Duodenal mucosa (tissue), 2 donors: ENCODE measurements around the gene RPAP3.

Experiments used
- H3K27ac ChIP-seq: one replicate; pipeline ENCODE4 v1.7.0; 2013; ENCODE audit warnings: low read depth, low read length
- H3K27me3 ChIP-seq, 2 donors: one replicate each; pipeline ENCODE4 v1.7.0; 2013; ENCODE audit warnings: low read length in 2 of 2, control low read depth in 1 of 2; ENCODE audit not compliant: insufficient read depth in 2 of 2, control insufficient read depth in 1 of 2
- H3K36me3 ChIP-seq, 2 donors: one replicate each; pipeline ENCODE4 v1.7.0; 2013; ENCODE audit warnings: low read length in 2 of 2, control low read depth in 1 of 2; ENCODE audit not compliant: insufficient read depth in 2 of 2, control insufficient read depth in 1 of 2
- H3K4me1 ChIP-seq, 2 donors: one replicate each; pipeline ENCODE4 v1.7.0; 2013; ENCODE audit warnings: low read length in 2 of 2, control low read depth in 1 of 2; ENCODE audit not compliant: insufficient read depth in 2 of 2, control insufficient read depth in 1 of 2
- H3K4me3 ChIP-seq, 2 donors: one replicate each; pipeline ENCODE4 v1.7.0; 2013; ENCODE audit warnings: low read length in 2 of 2, low read depth in 1 of 2
- H3K9ac ChIP-seq, 2 donors: one replicate each; pipeline ENCODE4 v1.7.0; 2013; ENCODE audit warnings: low read length in 2 of 2, low read depth in 1 of 2
- H3K9me3 ChIP-seq, 2 donors: one replicate each; pipeline ENCODE4 v1.7.0; 2013; ENCODE audit warnings: low read length in 2 of 2, control low read depth in 1 of 2; ENCODE audit not compliant: control insufficient read depth in 1 of 2

RPAP3 gene

GRCh38 chr12:47748899-47749298 lies 43.1 kb upstream of the RPAP3 start:
- Histone ChIP-seq H3K9ac (no peak overlapping the region), H3K36me3 (no peaks in the 10 kb centered on the region), H3K9me3 (no peaks in the 10 kb centered on the region), H3K4me1 (peaks cover 18 to 28% of the 10 kb centered on the region in 2 donors), H3K27me3 (no peaks in the 10 kb centered on the region), H3K4me3 (no peak overlapping the region), H3K27ac (no peak overlapping the region)

- Histone ChIP-seq H3K27ac (no peak overlapping the region), H3K4me3 (no peak overlapping the region), H3K4me1 (peaks cover 15 to 24% of the 10 kb centered on the region in 2 donors), H3K9me3 (no peaks in the 10 kb centered on the region), H3K9ac (no peak overlapping the region), H3K27me3 (no peaks in the 10 kb centered on the region), H3K36me3 (no peaks in the 10 kb centered on the region)
Measured at GRCh38 chr12:47748507-47748828, 42.6 kb upstream of the RPAP3 start.

GRCh38 chr12:47747596-47748506 lies 42.0 kb upstream of the RPAP3 start:
- H3K4me1 ChIP-seq: peaks cover 12 to 18% of the 10 kb centered on the region in 2 donors
- no peak overlapping the region for H3K4me3 ChIP-seq
- no peaks in the 10 kb centered on the region for H3K9me3 ChIP-seq
- H3K27ac ChIP-seq: no peak overlapping the region
- no peaks in the 10 kb centered on the region for H3K27me3 ChIP-seq
- H3K9ac ChIP-seq: no peak overlapping the region
- H3K36me3 ChIP-seq: no peaks in the 10 kb centered on the region

- H3K36me3 ChIP-seq: no peaks in the 10 kb centered on the region
- no peak overlapping the region for H3K9ac ChIP-seq
- no peak overlapping the region for H3K27ac ChIP-seq
- H3K9me3 ChIP-seq: no peaks in the 10 kb centered on the region
- H3K27me3 ChIP-seq: no peaks in the 10 kb centered on the region
- peaks cover 12 to 18% of the 10 kb centered on the region in 2 donors for H3K4me1 ChIP-seq
- no peak overlapping the region for H3K4me3 ChIP-seq
Measured at GRCh38 chr12:47747126-47747525, 41.3 kb upstream of the RPAP3 start.

GRCh38 chr12:47746523-47746922 lies 40.7 kb upstream of the RPAP3 start:
- Histone ChIP-seq H3K4me1 (peaks cover 15 to 20% of the 10 kb centered on the region in 2 donors), H3K9ac (no peak overlapping the region), H3K27me3 (no peaks in the 10 kb centered on the region), H3K27ac (no peak overlapping the region), H3K9me3 (no peaks in the 10 kb centered on the region), H3K4me3 (no peak overlapping the region), H3K36me3 (no peaks in the 10 kb centered on the region)

GRCh38 chr12:47746073-47746472 lies 40.2 kb upstream of the RPAP3 start:
- H3K9ac ChIP-seq: no peak overlapping the region
- H3K4me3 ChIP-seq: no peak overlapping the region
- H3K27ac ChIP-seq: no peak overlapping the region
- H3K9me3 ChIP-seq: no peaks in the 10 kb centered on the region
- no peaks in the 10 kb centered on the region for H3K36me3 ChIP-seq
- peaks cover 19 to 25% of the 10 kb centered on the region in 2 donors for H3K4me1 ChIP-seq
- H3K27me3 ChIP-seq: no peaks in the 10 kb centered on the region

GRCh38 chr12:47745485-47746041 lies 39.7 kb upstream of the RPAP3 start:
- H3K27me3 ChIP-seq: no peaks in the 10 kb centered on the region

GRCh38 chr12:47744778-47745436 lies 39.1 kb upstream of the RPAP3 start:
- no peaks in the 10 kb centered on the region for H3K27me3 ChIP-seq
- H3K4me3 ChIP-seq: no peak overlapping the region
- H3K27ac ChIP-seq: no peak overlapping the region
- H3K9me3 ChIP-seq: no peaks in the 10 kb centered on the region
- H3K36me3 ChIP-seq: no peaks in the 10 kb centered on the region
- peaks cover 27 to 29% of the 10 kb centered on the region in 2 donors for H3K4me1 ChIP-seq
- H3K9ac ChIP-seq: no peak overlapping the region

More at GRCh38 chr12:47745485-47746041, 39.7 kb upstream of the RPAP3 start:
- Histone ChIP-seq H3K9ac (no peak overlapping the region), H3K27ac (no peak overlapping the region), H3K36me3 (no peaks in the 10 kb centered on the region), H3K4me3 (no peak overlapping the region), H3K9me3 (no peaks in the 10 kb centered on the region), H3K4me1 (peaks cover 24 to 28% of the 10 kb centered on the region in 2 donors)

GRCh38 chr12:47744005-47744651 lies 38.3 kb upstream of the RPAP3 start:
- H3K9me3 ChIP-seq: no peaks in the 10 kb centered on the region
- H3K4me3 ChIP-seq: peak overlapping the region in 1 of 2 donors; percentile 9
- no peaks in the 10 kb centered on the region for H3K36me3 ChIP-seq
- peaks cover 22 to 32% of the 10 kb centered on the region in 2 donors for H3K4me1 ChIP-seq
- H3K9ac ChIP-seq: no peak overlapping the region
- no peaks in the 10 kb centered on the region for H3K27me3 ChIP-seq
- H3K27ac ChIP-seq: no peak overlapping the region
